ENCODE data around the gene SLU7.

DNA sequence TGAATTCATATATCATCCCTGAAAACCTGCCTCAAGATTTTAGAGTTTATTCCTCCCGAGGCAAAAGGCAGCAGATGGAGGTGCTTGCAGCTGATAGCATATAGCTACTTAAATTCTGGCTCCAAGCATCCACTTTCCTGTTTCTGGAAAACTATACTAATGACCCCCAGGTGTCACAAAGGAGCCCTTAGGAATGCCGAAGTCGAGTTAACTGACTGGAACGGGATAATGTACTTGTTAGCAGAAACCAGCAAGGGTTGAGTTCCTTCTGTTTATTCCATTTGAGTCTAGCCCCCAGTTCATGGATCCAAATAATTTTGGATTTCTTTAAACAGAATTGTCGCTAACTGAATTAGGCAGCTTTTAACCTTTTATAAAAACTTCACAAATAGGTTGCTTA lies 47.2 kb upstream of the SLU7 start:
- TF ChIP-seq, protein P1, sequence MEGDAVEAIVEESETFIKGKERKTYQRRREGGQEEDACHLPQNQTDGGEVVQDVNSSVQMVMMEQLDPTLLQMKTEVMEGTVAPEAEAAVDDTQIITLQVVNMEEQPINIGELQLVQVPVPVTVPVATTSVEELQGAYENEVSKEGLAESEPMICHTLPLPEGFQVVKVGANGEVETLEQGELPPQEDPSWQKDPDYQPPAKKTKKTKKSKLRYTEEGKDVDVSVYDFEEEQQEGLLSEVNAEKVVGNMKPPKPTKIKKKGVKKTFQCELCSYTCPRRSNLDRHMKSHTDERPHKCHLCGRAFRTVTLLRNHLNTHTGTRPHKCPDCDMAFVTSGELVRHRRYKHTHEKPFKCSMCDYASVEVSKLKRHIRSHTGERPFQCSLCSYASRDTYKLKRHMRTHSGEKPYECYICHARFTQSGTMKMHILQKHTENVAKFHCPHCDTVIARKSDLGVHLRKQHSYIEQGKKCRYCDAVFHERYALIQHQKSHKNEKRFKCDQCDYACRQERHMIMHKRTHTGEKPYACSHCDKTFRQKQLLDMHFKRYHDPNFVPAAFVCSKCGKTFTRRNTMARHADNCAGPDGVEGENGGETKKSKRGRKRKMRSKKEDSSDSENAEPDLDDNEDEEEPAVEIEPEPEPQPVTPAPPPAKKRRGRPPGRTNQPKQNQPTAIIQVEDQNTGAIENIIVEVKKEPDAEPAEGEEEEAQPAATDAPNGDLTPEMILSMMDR (conservative IDR thresholded peaks at IDR 0.05): no peak
- TF ChIP-seq ZFX (IDR thresholded peaks at IDR 0.05): no peak

Data from C4-2B (cell line).